AG09309 (cell line): ENCODE results near the gene BORCS5.

Source experiments
- DNase-seq: peaks from one replicate; pipeline ENCODE4 v3.0.0-alpha.2; 2010; ENCODE audit warnings: low read depth
- H3K4me3 ChIP-seq: 2 replicates; pipeline ENCODE4 v1.5.1; 2011; ENCODE audit warnings: mild to moderate bottlenecking, low read depth, low read length, moderate library complexity; ENCODE audit not compliant: control insufficient read depth
- CTCF ChIP-seq: IDR thresholded peaks from 2 replicates; pipeline ENCODE4 v1.5.1; 2011; ENCODE audit warnings: mild to moderate bottlenecking, low read depth, low read length, inconsistent platforms; ENCODE audit not compliant: insufficient read depth, control insufficient read depth; ENCODE audit errors: missing control alignments

The BORCS5 gene

GRCh38 chr12:12428961-12429657, 72.2 kb downstream of the BORCS5 start:
- TF ChIP-seq CTCF = no peak
- no peak overlapping the region for H3K4me3 ChIP-seq
- no peak for DNase-seq

DNA sequence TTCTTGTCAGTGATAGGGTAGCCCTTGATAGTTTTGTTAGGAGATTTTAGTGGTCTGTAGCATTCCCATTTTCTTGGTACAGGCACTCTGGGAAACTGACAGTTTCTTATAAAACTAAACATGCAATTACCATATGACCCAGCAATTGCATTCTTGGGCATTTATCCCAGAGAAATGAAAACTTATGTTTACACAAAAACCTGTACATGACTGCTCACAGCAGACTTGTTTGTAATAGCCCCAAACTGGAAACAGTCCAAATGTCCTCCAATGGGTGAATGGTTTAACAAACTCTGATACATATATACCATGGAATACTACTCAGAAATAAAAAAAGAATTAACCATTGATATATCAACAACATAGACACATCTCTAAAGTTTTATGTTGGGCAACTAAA, 75.5 kb downstream of the BORCS5 start:
- DNase-seq = peak; percentile 43

GRCh38 chr12:12433203-12433731, 76.4 kb downstream of the BORCS5 start:
- TF ChIP-seq CTCF = no peak
- H3K4me3 ChIP-seq = no peak overlapping the region
- no peak for DNase-seq

More for the DNA sequence above, 75.5 kb downstream of the BORCS5 start:
- H3K4me3 ChIP-seq = no peak overlapping the region
- no peak for TF ChIP-seq CTCF

DNA sequence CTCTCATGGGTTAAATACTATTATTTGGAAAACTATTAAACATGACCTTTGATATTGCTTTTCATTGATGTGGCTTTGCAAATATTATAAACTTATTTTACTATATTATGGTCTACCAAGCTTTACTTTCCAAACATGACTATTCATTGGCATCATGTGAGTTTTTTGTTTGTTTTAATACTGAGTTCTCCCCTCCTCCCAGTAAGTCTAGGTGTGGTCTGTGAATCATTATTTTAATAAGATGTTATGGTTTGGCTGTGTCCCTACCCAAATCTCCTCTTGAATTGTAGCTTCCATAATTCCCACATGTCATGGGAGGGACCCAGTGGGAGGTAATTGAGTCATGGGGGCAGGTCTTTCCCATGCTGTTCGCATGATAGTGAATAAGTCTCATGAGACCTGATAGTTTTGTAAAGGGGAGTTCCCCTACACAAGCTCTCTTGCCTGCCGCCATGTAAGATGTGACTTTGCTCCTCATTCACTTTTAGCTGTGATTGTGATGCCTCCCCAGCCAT, 80.0 kb downstream of the BORCS5 start:
- H3K4me3 ChIP-seq = no peak overlapping the region
- no peak for DNase-seq
- TF ChIP-seq CTCF = no peak

DNA sequence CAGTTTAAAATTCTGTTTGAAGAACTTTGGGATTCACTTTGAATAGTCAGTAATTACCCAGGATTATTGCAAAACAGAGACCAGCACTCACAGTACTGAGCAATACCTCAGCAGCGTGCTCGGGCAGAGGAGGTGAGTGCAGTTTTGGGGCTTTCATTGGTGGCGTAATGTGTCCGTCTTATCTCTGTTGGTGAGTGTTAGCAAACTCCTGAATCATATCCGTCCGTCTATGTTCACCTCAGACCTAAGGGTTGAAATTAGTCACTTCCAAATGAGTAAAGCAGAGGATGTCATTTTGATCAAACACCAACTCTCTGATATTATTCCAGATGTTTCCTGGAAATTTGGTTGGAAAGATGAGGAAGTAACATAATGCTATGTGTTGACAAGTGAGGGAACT, 82.8 kb downstream of the BORCS5 start:
- H3K4me3 ChIP-seq = no peak overlapping the region
- no peak for TF ChIP-seq CTCF
- no peak for DNase-seq

DNA sequence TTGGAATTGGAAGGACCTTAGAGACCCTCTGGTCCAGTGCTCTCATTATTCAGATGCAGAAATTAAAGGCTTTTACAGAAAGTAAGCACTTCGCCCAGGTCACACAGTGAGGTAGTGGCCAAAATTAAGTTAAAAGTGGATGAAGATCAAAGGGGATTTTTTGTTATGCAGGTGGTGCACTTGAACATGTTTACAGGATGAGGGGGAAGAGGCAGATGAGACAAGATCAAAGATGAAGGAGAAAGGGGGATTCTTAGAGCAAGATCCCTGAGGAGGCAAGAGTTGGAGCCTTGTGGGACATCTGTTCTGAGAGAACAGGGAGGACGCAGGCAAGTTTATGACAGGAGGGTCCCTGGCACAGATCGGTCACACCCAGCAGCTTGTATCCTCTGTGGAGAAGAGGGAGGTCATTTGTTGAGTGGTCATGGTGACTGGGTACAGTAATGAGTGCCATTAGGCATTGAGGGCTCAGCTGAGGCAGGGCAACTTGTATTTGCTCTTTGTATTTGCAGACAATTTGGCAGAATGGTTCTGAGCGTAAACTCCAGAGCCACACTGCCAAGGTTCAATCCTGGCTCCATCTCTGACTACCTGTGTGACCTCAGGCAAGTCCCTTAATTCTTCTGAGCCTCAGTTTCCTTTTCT, 84.0 kb downstream of the BORCS5 start:
- TF ChIP-seq CTCF = no peak
- H3K4me3 ChIP-seq = no peak overlapping the region
- DNase-seq = no peak

DNA sequence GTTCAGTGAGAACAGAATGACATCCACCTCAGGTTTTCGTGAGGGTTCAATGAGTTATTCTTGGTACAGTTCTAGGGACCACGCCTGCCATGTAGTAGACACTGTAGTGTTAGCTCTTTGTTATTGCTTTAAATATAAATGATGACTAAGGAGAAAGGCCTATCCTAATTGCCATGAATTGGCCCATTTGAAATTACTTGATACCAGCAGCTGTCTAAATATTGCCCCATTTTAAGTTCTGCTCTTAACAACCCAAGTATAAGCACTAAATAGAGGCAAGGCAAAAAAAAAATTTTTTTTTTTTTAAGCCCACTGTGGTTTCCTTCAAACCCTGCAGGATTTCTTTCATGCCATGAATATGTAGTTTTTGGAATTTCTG, 84.5 kb downstream of the BORCS5 start:
- H3K4me3 ChIP-seq = no peak overlapping the region
- TF ChIP-seq CTCF = no peak
- DNase-seq = no peak
